ENCODE measurements around the gene COL24A1. TPM values are rescaled to one million over a fixed set of nuclear protein-coding genes. Genes with fewer than 3 reads are reported as not detected.

Gene COL24A1
- total RNA-seq, 4 donors from 2014 or later: 1.0 to 2.8 (median 1.9) TPM

DNA sequence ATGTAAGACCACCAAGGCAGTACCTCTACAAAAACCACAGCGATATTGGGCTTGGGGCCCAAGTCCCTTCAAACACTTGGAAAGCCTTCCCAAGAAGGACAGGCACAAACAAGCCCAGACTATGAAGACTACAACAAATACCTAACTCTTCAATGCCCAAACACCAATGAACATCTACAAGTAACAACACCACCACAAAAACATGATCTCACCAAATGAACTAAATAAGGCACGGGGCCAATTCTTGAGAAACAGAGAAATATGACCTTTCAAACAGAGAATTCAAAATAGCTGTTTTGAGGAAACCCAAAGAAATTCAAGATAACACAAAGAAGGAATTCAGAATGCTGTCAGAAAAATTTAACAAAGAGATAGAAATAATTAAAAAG is 86.8 kb downstream of the COL24A1 start:
- 27 to 42% methylated on average over 2 of the region's 2 CpGs for WGBS, 2 donors
- TF ChIP-seq EP300 (IDR thresholded peaks at IDR 0.05): no peak

DNA sequence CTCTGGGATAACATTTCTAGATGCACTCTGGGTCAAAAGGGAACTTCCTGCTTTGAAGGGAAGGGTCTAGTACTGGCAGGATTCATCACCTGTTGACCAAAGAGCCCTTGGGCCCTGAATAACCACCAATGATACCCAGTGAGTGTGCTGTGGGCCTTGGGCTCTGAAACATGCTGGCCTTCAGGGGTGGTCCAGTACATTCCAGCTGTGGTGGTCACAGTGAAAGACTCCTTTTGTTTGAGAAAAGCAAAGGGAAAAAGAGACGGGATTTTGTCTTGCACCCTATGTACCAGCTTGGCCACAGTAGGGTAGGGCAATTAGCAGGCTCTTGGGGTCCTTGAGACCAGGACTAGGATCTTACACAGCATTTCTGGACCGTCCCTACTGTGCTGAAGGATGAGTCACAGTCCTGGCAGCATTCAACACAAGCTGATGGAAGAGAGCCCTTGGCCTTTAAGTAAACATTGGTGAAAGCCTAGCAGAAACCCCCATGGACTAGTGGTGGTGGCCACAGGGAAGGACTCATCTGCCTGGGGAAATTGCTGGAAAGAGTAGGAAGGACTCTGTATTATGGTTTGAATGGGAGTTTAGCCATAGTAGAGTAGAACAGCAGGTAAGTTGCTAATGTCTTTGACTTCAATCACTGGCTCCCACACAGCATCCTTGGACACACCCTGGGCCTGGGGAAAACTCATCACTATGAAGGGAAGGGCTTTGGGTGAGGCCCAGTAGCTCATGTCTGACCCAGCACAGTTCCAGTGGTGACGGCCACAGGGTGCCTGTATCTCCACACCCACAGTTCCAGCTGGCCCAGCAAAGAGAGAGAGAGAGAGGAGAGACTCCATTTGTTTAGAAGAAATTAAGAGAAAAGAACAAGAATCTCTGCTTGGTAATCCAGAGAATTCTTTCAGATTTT is 87.5 kb downstream of the COL24A1 start:
- TF ChIP-seq POLR2A (IDR thresholded peaks at IDR 0.05): no peak
- TF ChIP-seq, protein P1, sequence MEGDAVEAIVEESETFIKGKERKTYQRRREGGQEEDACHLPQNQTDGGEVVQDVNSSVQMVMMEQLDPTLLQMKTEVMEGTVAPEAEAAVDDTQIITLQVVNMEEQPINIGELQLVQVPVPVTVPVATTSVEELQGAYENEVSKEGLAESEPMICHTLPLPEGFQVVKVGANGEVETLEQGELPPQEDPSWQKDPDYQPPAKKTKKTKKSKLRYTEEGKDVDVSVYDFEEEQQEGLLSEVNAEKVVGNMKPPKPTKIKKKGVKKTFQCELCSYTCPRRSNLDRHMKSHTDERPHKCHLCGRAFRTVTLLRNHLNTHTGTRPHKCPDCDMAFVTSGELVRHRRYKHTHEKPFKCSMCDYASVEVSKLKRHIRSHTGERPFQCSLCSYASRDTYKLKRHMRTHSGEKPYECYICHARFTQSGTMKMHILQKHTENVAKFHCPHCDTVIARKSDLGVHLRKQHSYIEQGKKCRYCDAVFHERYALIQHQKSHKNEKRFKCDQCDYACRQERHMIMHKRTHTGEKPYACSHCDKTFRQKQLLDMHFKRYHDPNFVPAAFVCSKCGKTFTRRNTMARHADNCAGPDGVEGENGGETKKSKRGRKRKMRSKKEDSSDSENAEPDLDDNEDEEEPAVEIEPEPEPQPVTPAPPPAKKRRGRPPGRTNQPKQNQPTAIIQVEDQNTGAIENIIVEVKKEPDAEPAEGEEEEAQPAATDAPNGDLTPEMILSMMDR (IDR thresholded peaks at IDR 0.05): no peak
- TF ChIP-seq EP300 (IDR thresholded peaks at IDR 0.05): no peak
- H3K9me3 ChIP-seq: peaks cover 0 to 4% (median 0%) of the 10 kb centered on the region in 4 donors
- 49% methylated on average over 3 of the region's 3 CpGs for WGBS, 2 donors
- H3K36me3 ChIP-seq: no peaks in the 10 kb centered on the region
- no peaks in the 10 kb centered on the region for H3K4me1 ChIP-seq
- DNase-seq (ENCODE audit: low spot score in 2 of 2): no peak
- no peak overlapping the region for H3K4me3 ChIP-seq
- H3K27ac ChIP-seq: no peak overlapping the region
- H3K27me3 ChIP-seq: no peaks in the 10 kb centered on the region

More for the DNA sequence above, 86.8 kb downstream of the COL24A1 start:
- no peak for DNase-seq (ENCODE audit: low spot score in 2 of 2)
- peaks cover 0 to 4% (median 0%) of the 10 kb centered on the region in 4 donors for H3K9me3 ChIP-seq
- H3K4me1 ChIP-seq: no peaks in the 10 kb centered on the region
- no peak overlapping the region for H3K27ac ChIP-seq
- no peak overlapping the region for H3K4me3 ChIP-seq
- H3K36me3 ChIP-seq: no peaks in the 10 kb centered on the region
- no peaks in the 10 kb centered on the region for H3K27me3 ChIP-seq

DNA sequence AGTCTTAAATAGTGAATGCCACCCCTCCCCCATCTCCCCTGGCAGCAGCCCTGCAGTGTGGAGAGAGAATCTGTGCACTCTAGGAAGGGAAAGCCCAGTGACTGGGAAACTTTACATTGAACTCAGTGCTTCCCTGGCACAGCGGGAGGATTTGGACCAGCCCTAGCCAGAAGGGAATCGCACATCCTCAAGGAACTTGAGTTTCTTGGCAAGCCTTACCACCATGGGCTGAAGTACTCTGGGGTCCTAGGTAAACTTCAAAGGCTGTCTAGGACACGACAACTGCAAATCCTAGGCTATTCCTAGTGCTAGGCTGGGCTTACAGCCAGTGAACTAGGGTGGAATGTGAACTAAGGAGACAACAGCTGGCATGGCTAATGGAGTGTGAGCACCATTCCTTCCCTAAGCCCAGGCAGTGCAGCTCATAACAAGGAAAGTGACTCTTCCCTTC is 88.3 kb downstream of the COL24A1 start:
- H3K36me3 ChIP-seq: no peaks in the 10 kb centered on the region
- 76 to 80% methylated on average over 3 of the region's 3 CpGs for WGBS, 2 donors
- H3K9me3 ChIP-seq: peaks cover 0 to 4% (median 0%) of the 10 kb centered on the region in 4 donors
- H3K27ac ChIP-seq: no peak overlapping the region
- no peaks in the 10 kb centered on the region for H3K27me3 ChIP-seq
- no peak overlapping the region for H3K4me3 ChIP-seq
- no peak for DNase-seq (ENCODE audit: low spot score in 2 of 2)
- no peak for TF ChIP-seq EP300 (IDR thresholded peaks at IDR 0.05)
- TF ChIP-seq, protein P1 (IDR thresholded peaks at IDR 0.05): no peak
- TF ChIP-seq POLR2A (IDR thresholded peaks at IDR 0.05): no peak
- no peaks in the 10 kb centered on the region for H3K4me1 ChIP-seq

DNA sequence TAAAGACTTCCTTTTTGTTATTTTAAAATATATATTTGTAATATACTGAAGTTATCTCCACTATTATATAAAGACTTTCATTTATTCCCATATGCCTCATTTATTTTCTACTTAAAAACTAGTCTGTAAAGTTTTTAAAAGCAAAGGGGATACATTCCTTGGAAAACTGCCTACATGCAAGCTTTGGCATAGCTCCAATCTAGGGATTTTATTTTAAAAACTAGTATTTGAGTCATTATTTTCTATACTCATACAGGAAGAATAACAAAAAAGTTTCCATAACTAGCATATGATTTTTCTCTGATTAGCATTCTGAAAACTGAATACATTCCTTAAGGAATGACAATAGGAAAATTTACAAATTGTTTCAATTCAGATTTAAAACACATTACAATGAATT is 88.9 kb downstream of the COL24A1 start:
- TF ChIP-seq POLR2A (IDR thresholded peaks at IDR 0.05) (no peak), EP300 (IDR thresholded peaks at IDR 0.05) (no peak)
- TF ChIP-seq, protein P1 (IDR thresholded peaks at IDR 0.05): no peak
- no peak overlapping the region for H3K4me3 ChIP-seq
- H3K9me3 ChIP-seq: peaks cover 0 to 4% (median 0%) of the 10 kb centered on the region in 4 donors

DNA sequence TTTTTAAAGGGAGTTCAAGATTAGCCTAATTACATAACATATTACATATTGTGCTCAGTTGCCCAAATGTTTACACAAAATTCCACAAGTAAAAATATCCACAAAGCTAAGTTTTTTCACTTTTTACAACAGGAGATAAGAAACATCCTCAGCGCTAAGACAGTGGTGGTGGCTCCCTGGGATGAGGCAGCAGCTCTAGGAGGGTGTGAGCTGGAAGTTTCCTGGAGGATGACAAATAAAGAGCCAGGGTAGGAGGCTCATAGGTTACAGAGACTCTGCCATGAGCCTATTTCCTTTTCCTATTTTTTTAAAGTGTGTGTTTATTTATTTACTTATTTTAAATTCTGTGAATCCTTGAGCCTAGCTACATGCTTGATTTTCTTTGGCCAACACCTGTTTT is 91.7 kb downstream of the COL24A1 start:
- TF ChIP-seq POLR2A (IDR thresholded peaks at IDR 0.05) (no peak), EP300 (IDR thresholded peaks at IDR 0.05) (no peak)
- TF ChIP-seq, protein P1 (IDR thresholded peaks at IDR 0.05): no peak

More for the DNA sequence above, 88.9 kb downstream of the COL24A1 start:
- Histone ChIP-seq H3K4me1 (peaks cover 0 to 2% (median 0%) of the 10 kb centered on the region in 4 donors), H3K27me3 (no peaks in the 10 kb centered on the region), H3K36me3 (no peaks in the 10 kb centered on the region), H3K27ac (no peak overlapping the region)
- DNase-seq (ENCODE audit: low spot score in 2 of 2): no peak

More for the DNA sequence above, 91.7 kb downstream of the COL24A1 start:
- no peak overlapping the region for H3K4me3 ChIP-seq
- H3K27ac ChIP-seq: no peak overlapping the region
- H3K4me1 ChIP-seq: peaks cover 0 to 17% (median 0%) of the 10 kb centered on the region in 4 donors
- H3K27me3 ChIP-seq: no peaks in the 10 kb centered on the region
- WGBS, 2 donors: 69 to 75% methylated on average over 1 of the region's 1 CpG
- no peaks in the 10 kb centered on the region for H3K36me3 ChIP-seq
- no peak for DNase-seq (ENCODE audit: low spot score in 2 of 2)
- H3K9me3 ChIP-seq: no peaks in the 10 kb centered on the region
